ENCODE results near the gene SLX4.

- TF ChIP-seq BACH2 (CRISPR knock-in tag; IDR thresholded peaks at IDR 0.05; ENCODE audit: borderline replicate concordance) (no peak), ZFP3 (CRISPR knock-in tag; IDR thresholded peaks at IDR 0.05) (no peak), CSDC2 (CRISPR knock-in tag; IDR thresholded peaks at IDR 0.05) (no peak)
Observed at GRCh38 chr16:3579776-3580175, 31.6 kb downstream of the SLX4 start.
